Transverse colon (tissue), 4 donors: ENCODE data around the gene CAPN1. TPM values are rescaled to one million over a fixed set of nuclear protein-coding genes. Genes with fewer than 3 reads are reported as not detected.

ENCODE experiments used
- DNase-seq: peaks from one replicate; pipeline ENCODE4 v3.0.0-alpha.2; 2019
- H3K27ac ChIP-seq, 4 donors: fragments of 200-600 bp; sonication (generic); 2 replicates each; pipeline ENCODE4 v1.5.1; 2016 to 2018; ENCODE audit warnings: inconsistent platforms in 4 of 4
- H3K27me3 ChIP-seq: fragments of 200-600 bp; sonication (generic); 2 replicates; pipeline ENCODE4 v1.5.1; 2017; ENCODE audit warnings: inconsistent platforms
- H3K36me3 ChIP-seq, 4 donors: fragments of 200-600 bp; sonication (generic); 2 replicates each; pipeline ENCODE4 v1.5.1; 2017 to 2019; ENCODE audit warnings: inconsistent platforms in 4 of 4
- H3K4me1 ChIP-seq, 4 donors: fragments of 200-600 bp; sonication (generic); 2 replicates each; pipeline ENCODE4 v1.5.1; 2017 to 2020; ENCODE audit warnings: inconsistent platforms in 4 of 4
- H3K4me3 ChIP-seq, 4 donors: fragments of 200-600 bp; sonication (generic); 1 replicate in 1 of 4; 2 replicates in 3 of 4; pipeline versions ENCODE4 v1.5.1 to v1.6.1; 2017 to 2019; ENCODE audit warnings: inconsistent platforms in 4 of 4
- H3K9me3 ChIP-seq, 2 donors: fragments of 200-600 bp; sonication (generic); 2 replicates each; pipeline ENCODE4 v1.5.1; 2017 to 2019; ENCODE audit warnings: inconsistent platforms in 2 of 2
- CTCF ChIP-seq, 5 experiments: fragments of 200-600 bp in 3 of 5; fragments of 450-650 bp in 2 of 5; sonication (generic) in 3 of 5; IDR thresholded peaks; 1 replicate in 2 of 5; 2 replicates in 3 of 5; pipeline ENCODE4 v1.5.1; 2016 to 2017; ENCODE audit warnings: antibody characterized with exemption in 5 of 5, inconsistent platforms in 3 of 5, mild to moderate bottlenecking in 2 of 5, moderate library complexity in 1 of 5
- EP300 ChIP-seq: sonication (generic); formaldehyde crosslinking; IDR thresholded peaks from one replicate; pipeline ENCODE4 v1.6.1; 2017; ENCODE audit warnings: antibody characterized with exemption, low read depth
- POLR2A ChIP-seq: fragments of 450-650 bp; IDR thresholded peaks from one replicate; pipeline ENCODE4 v1.6.1; 2016; ENCODE audit warnings: antibody characterized with exemption, mild to moderate bottlenecking, moderate library complexity
- POLR2AphosphoS5 ChIP-seq, 3 donors: sonication (generic); formaldehyde crosslinking; IDR thresholded peaks; one replicate each; pipeline ENCODE4 v1.6.1; 2016; ENCODE audit warnings: antibody characterized with exemption in 3 of 3
- WGBS, 2 donors: methylation state at CpG; one replicate each; pipeline ENCODE4 v1.1.5; 2018; ENCODE audit warnings: low coverage in 1 of 2; 5-methylcytosine and 5-hydroxymethylcytosine counted together
- in situ Hi-C, 4 donors: fragments of 200-750 bp; cut with MboI; loops; one replicate each; pipeline versions ENCODE4 v1.15.0 to v1.15.1; 2017; ENCODE audit warnings: low sequenced_read_pairs in 3 of 4, low pct_ligation_motif_present in 1 of 4, low pct_unique_long_range_greater_than_20kb in 1 of 4
- intact Hi-C: fragments of 100-400 bp; cut with DNase I; formaldehyde crosslinking; loops from one replicate; pipeline ENCODE4 v1.15.1; 2023; ENCODE audit warnings: low total_unique reads
- total RNA-seq, 4 donors: library from RNA; depleted of rRNA; stranded (reverse); fragments of >200 nt; gene quantifications; one replicate each; pipeline ENCODE4 v1.1.0, GENCODE V29; 2016

Gene CAPN1
- total RNA-seq, 4 donors from 2014 or later: 211 to 1,179 (median 376) TPM

- Histone ChIP-seq H3K4me3 (no peak overlapping the region), H3K36me3 (no peaks in the 10 kb centered on the region), H3K27ac (peak overlapping the region in 1 of 4 donors; percentile 48), H3K4me1 (peaks cover 0 to 9% (median 0%) of the 10 kb centered on the region in 4 donors), H3K27me3 (no peaks in the 10 kb centered on the region), H3K9me3 (no peaks in the 10 kb centered on the region)
- 63 to 64% methylated on average over 3 of the region's 3 CpGs for WGBS, 2 donors
- in situ Hi-C loops: no loop called here
- TF ChIP-seq POLR2A (no peak), CTCF (IDR thresholded peaks at IDR 0.05) (no peak), POLR2AphosphoS5 (IDR thresholded peaks at IDR 0.05) (no peak), EP300 (no peak)
- DNase-seq: no peak
- intact Hi-C loops: no loop called here
These were observed 14.8 kb upstream of the CAPN1 start for GRCh38 chr11:65166893-65167292.

GRCh38 chr11:65167656-65168055, 14.1 kb upstream of the CAPN1 start:
- no peak overlapping the region for H3K4me3 ChIP-seq
- no peaks in the 10 kb centered on the region for H3K9me3 ChIP-seq
- H3K27ac ChIP-seq: no peak overlapping the region
- TF ChIP-seq EP300 (no peak), CTCF (IDR thresholded peaks at IDR 0.05) (no peak), POLR2A (no peak), POLR2AphosphoS5 (IDR thresholded peaks at IDR 0.05) (no peak)
- intact Hi-C loops: no loop called here
- DNase-seq: no peak
- H3K36me3 ChIP-seq: no peaks in the 10 kb centered on the region
- 98 to 100% methylated on average over 1 to 3 of the region's 3 CpGs for WGBS, 2 donors
- no peaks in the 10 kb centered on the region for H3K27me3 ChIP-seq
- in situ Hi-C loops: no loop called here
- peaks cover 0 to 9% (median 0%) of the 10 kb centered on the region in 4 donors for H3K4me1 ChIP-seq

GRCh38 chr11:65169164-65169641, 12.5 kb upstream of the CAPN1 start:
- peak overlapping the region in 1 of 4 donors; percentile 7 for H3K27ac ChIP-seq
- intact Hi-C loops: no loop called here

GRCh38 chr11:65170058-65170534, 11.6 kb upstream of the CAPN1 start, which contains the start of gene SPDYC:
SPDYC (plus strand) TSS chr11:65170233; CDS start chr11:65171358, 1,125 bp downstream.
- H3K36me3 ChIP-seq: no peaks in the 10 kb centered on the region
- no peak within 1 kb of the TSS for H3K4me3 ChIP-seq
- TF ChIP-seq POLR2AphosphoS5 (IDR thresholded peaks at IDR 0.05) (no peak), POLR2A (no peak), CTCF (IDR thresholded peaks at IDR 0.05) (no peak), EP300 (no peak)
- WGBS, 2 donors: 91 to 96% methylated on average over 11 to 21 of the region's 21 CpGs
- intact Hi-C loops (no loop called here), in situ Hi-C loops (no loop called here)
- H3K4me1 ChIP-seq: peaks cover 0 to 9% (median 0%) of the 10 kb centered on the region in 4 donors
- peak within 1 kb of the TSS in 1 of 4 donors; percentile 7 for H3K27ac ChIP-seq
- DNase-seq: no peak
- H3K9me3 ChIP-seq: no peaks in the 10 kb centered on the region
- H3K27me3 ChIP-seq: no peaks in the 10 kb centered on the region

More at GRCh38 chr11:65169164-65169641, 12.5 kb upstream of the CAPN1 start:
- Histone ChIP-seq H3K4me1 (peaks cover 0 to 9% (median 0%) of the 10 kb centered on the region in 4 donors), H3K9me3 (no peaks in the 10 kb centered on the region), H3K36me3 (no peaks in the 10 kb centered on the region), H3K27me3 (no peaks in the 10 kb centered on the region), H3K4me3 (no peak overlapping the region)
- 73 to 80% methylated on average over 1 to 11 of the region's 11 CpGs for WGBS, 2 donors
- no peak for DNase-seq
- in situ Hi-C loops: no loop called here
- TF ChIP-seq POLR2AphosphoS5 (IDR thresholded peaks at IDR 0.05) (no peak), EP300 (no peak), CTCF (IDR thresholded peaks at IDR 0.05) (no peak), POLR2A (no peak)
